ENCODE measurements around the gene AIFM2. TPM values are rescaled to one million over a fixed set of nuclear protein-coding genes. Genes with fewer than 3 reads are reported as not detected.
"Not testable (repeated sequence)": the region's sequence is repeated elsewhere in the genome, so short reads cannot be mapped to it uniquely, and the experiment has no call there.

Gene AIFM2
- 16.8 TPM for total RNA-seq
- long read RNA-seq, transcript AIFM2-204 (9 exons, 3,247 nt) = minor isoform, 6 of 67 reads
- long read RNA-seq, transcript AIFM2-201 (9 exons, 3,243 nt) = major isoform, 44 of 67 reads
- long read RNA-seq, partial matches to known transcripts = 3 of 67 reads
- long read RNA-seq, other reads (novel, unspliced or antisense) = 14 of 67 reads

- no peaks in the 10 kb centered on the region for H3K27me3 ChIP-seq (ENCODE audit: low read depth)
- peak within 1 kb of the TSS; percentile 83 for H3K27ac ChIP-seq (replicated peaks)
- TF ChIP-seq CTCF (IDR thresholded peaks at IDR 0.05; ENCODE audit: borderline replicate concordance) = no peak
- H3K4me1 ChIP-seq = peaks cover 37% of the 10 kb centered on the region
- H3K36me3 ChIP-seq = peaks cover 8% of the 10 kb centered on the region
- intact Hi-C loops (cut with micrococcal nuclease) = no loop called here
- DNase-seq = peak; percentile 83
- no peaks in the 10 kb centered on the region for H3K9me3 ChIP-seq (replicated peaks)
- H3K4me3 ChIP-seq = peak within 1 kb of the TSS; percentile 74
Measured at GRCh38 chr10:70132098-70133029, at the start of gene AIFM2. AIFM2 (minus strand) TSS chr10:70132825; CDS start chr10:70124084, 8,741 bp downstream.

- intact Hi-C loops (cut with micrococcal nuclease); H3K36me3 ChIP-seq; H3K27me3 ChIP-seq (ENCODE audit: low read depth); H3K4me3 ChIP-seq; H3K27ac ChIP-seq (replicated peaks); DNase-seq: not testable (repeated sequence)
- Histone ChIP-seq H3K4me1 (peaks cover 10% of the 10 kb centered on the region), H3K9me3 (replicated peaks) (peaks cover 16% of the 10 kb centered on the region)
Measured at GRCh38 chr10:70179209-70179608, 46.6 kb upstream of the AIFM2 start.

- H3K36me3 ChIP-seq = no peaks in the 10 kb centered on the region
- no peak overlapping the region for H3K27ac ChIP-seq (replicated peaks)
- no peaks in the 10 kb centered on the region for H3K27me3 ChIP-seq (ENCODE audit: low read depth)
- intact Hi-C loops (cut with micrococcal nuclease) = no loop called here
- no peak overlapping the region for H3K4me3 ChIP-seq
- no peak for DNase-seq
- TF ChIP-seq CTCF (IDR thresholded peaks at IDR 0.05; ENCODE audit: borderline replicate concordance) = no peak
- peaks cover 17% of the 10 kb centered on the region for H3K4me1 ChIP-seq
- H3K9me3 ChIP-seq (replicated peaks) = peaks cover 16% of the 10 kb centered on the region
Measured at GRCh38 chr10:70178139-70178725, 45.6 kb upstream of the AIFM2 start.

GRCh38 chr10:70176441-70176840 lies 43.8 kb upstream of the AIFM2 start:
- Histone ChIP-seq H3K36me3 (no peaks in the 10 kb centered on the region), H3K27me3 (ENCODE audit: low read depth) (no peaks in the 10 kb centered on the region), H3K4me1 (peaks cover 17% of the 10 kb centered on the region), H3K27ac (replicated peaks) (no peak overlapping the region), H3K9me3 (replicated peaks) (peaks cover 16% of the 10 kb centered on the region), H3K4me3 (no peak overlapping the region)
- TF ChIP-seq CTCF (IDR thresholded peaks at IDR 0.05; ENCODE audit: borderline replicate concordance) = no peak
- DNase-seq = no peak
- intact Hi-C loops (cut with micrococcal nuclease) = no loop called here

GRCh38 chr10:70175516-70175915 lies 42.9 kb upstream of the AIFM2 start:
- Histone ChIP-seq H3K4me1 (peaks cover 24% of the 10 kb centered on the region), H3K9me3 (replicated peaks) (peaks cover 16% of the 10 kb centered on the region), H3K27ac (replicated peaks) (no peak overlapping the region), H3K27me3 (ENCODE audit: low read depth) (no peaks in the 10 kb centered on the region), H3K4me3 (no peak overlapping the region), H3K36me3 (no peaks in the 10 kb centered on the region)
- intact Hi-C loops (cut with micrococcal nuclease) = no loop called here
- TF ChIP-seq CTCF (IDR thresholded peaks at IDR 0.05; ENCODE audit: borderline replicate concordance) = no peak
- DNase-seq = no peak

Data from left ventricle myocardium inferior (tissue), 1 donor.